Peyer's patch (tissue), 4 donors: ENCODE data around the gene C16orf89.
"Not testable (repeated sequence)": the region's sequence is repeated elsewhere in the genome, so short reads cannot be mapped to it uniquely, and the experiment has no call there.

Experiments used
- CTCF ChIP-seq, 6 experiments: fragments of 450-650 bp in 4 of 6; fragments of 200-600 bp in 2 of 6; sonication (generic) in 1 of 6; IDR thresholded peaks; one replicate each; pipeline ENCODE4 v1.5.1; 2017 to 2019; ENCODE audit warnings: antibody characterized with exemption in 6 of 6, mild to moderate bottlenecking in 3 of 6, moderate library complexity in 1 of 6
- POLR2A ChIP-seq, 2 donors: fragments of 450-650 bp; IDR thresholded peaks; one replicate each; pipeline ENCODE4 v1.5.1; 2017; ENCODE audit warnings: antibody characterized with exemption in 2 of 2, mild to moderate bottlenecking in 2 of 2, moderate library complexity in 2 of 2

DNA sequence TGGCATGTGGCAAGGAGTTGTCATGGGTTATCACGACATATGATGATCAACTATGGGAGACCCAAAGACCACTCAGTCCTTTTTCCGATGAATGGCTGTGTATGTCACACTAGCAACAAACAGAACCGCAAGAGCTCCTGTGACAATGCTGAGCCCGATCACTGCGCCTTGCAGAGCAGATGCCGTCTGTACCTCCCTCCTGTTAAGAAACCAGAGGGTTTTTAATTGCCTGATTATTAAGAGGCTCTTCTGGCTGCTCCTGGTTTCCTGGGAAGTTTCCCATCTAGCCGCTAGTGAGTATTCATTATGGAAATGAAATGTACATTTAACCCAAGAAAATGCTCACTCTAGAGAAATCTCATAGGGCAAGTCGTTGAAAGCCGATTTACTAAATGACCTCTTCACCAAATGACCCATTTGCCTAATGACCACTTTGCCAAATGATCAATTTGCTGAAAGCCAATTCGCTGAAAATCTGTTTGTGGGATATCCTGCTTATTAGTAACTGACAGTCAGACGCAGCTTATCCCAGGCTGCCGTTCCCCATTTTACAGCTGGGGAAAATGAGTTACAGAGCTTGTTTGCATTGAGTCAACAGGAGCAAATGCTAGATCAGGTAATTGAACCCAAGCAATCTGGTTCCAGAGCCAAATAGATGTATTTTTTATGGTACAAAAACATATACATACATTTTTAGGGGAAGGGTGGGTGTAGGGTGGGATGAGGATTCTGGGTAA is 37.7 kb upstream of the C16orf89 start:
- TF ChIP-seq CTCF, POLR2A (IDR thresholded peaks at IDR 0.05): not testable (repeated sequence)
